Spleen (tissue), 11 donors: ENCODE data around the gene ALG11. TPM values are rescaled to one million over a fixed set of nuclear protein-coding genes. Genes with fewer than 3 reads are reported as not detected.

ENCODE experiments used
- DNase-seq: peaks from one replicate; pipeline ENCODE4 v3.0.0-alpha.2; 2020
- H3K27ac ChIP-seq, 8 donors: fragments of 200-600 bp; sonication (generic) in 7 of 8; 1 replicate in 4 of 8; 2 replicates in 4 of 8; pipeline versions ENCODE4 v1.5.0 to v1.8.0; 2016 to 2021; ENCODE audit warnings: inconsistent platforms in 4 of 8, mild to moderate bottlenecking in 4 of 8, moderate library complexity in 1 of 8
- H3K27me3 ChIP-seq, 7 donors: fragments of 200-600 bp; sonication (generic) in 6 of 7; replicated peaks in 1 of 7; 1 replicate in 4 of 7; 2 replicates in 3 of 7; pipeline versions ENCODE4 v1.5.0 to v1.8.0; 2016 to 2021; ENCODE audit warnings: inconsistent platforms in 3 of 7, mild to moderate bottlenecking in 1 of 7
- H3K36me3 ChIP-seq, 6 donors: fragments of 200-600 bp; sonication (generic) in 5 of 6; 1 replicate in 4 of 6; 2 replicates in 2 of 6; pipeline versions ENCODE4 v1.5.0 to v1.8.0; 2016 to 2021; ENCODE audit warnings: inconsistent platforms in 2 of 6
- H3K4me1 ChIP-seq, 6 donors: fragments of 200-600 bp; sonication (generic) in 5 of 6; 1 replicate in 3 of 6; 2 replicates in 3 of 6; pipeline versions ENCODE4 v1.5.0 to v1.8.0; 2016 to 2021; ENCODE audit warnings: inconsistent platforms in 3 of 6
- H3K4me3 ChIP-seq, 8 donors: fragments of 200-600 bp; sonication (generic) in 7 of 8; 1 replicate in 4 of 8; 2 replicates in 4 of 8; pipeline versions ENCODE4 v1.5.0 to v1.8.0; 2016 to 2021; ENCODE audit warnings: inconsistent platforms in 4 of 8, mild to moderate bottlenecking in 4 of 8, moderate library complexity in 2 of 8
- H3K9me3 ChIP-seq, 8 donors: fragments of 200-600 bp; sonication (generic) in 7 of 8; 1 replicate in 4 of 8; 2 replicates in 4 of 8; pipeline versions ENCODE4 v1.5.0 to v1.8.0; 2016 to 2021; ENCODE audit warnings: inconsistent platforms in 4 of 8
- CTCF ChIP-seq, 11 experiments: fragments of 200-600 bp in 7 of 11; fragments of 450-650 bp in 4 of 11; sonication (generic) in 4 of 11; IDR thresholded peaks in 8 of 11; conservative IDR thresholded peaks in 3 of 11; 1 replicate in 7 of 11; 2 replicates in 4 of 11; pipeline versions ENCODE4 v1.4.0 to v1.8.0; 2016 to 2021; ENCODE audit warnings: antibody characterized with exemption in 11 of 11, inconsistent platforms in 4 of 11, mild to moderate bottlenecking in 1 of 11
- POLR2A ChIP-seq, 3 donors: fragments of 450-650 bp; IDR thresholded peaks; one replicate each; pipeline ENCODE4 v1.5.1; 2017; ENCODE audit warnings: antibody characterized with exemption in 3 of 3, mild to moderate bottlenecking in 1 of 3
- POLR2AphosphoS5 ChIP-seq, 3 donors: sonication (generic); formaldehyde crosslinking; IDR thresholded peaks; one replicate each; pipeline ENCODE4 v1.5.1; 2017; ENCODE audit warnings: antibody characterized with exemption in 3 of 3
- WGBS, 5 donors: extraction: QIAGEN DNeasy Blood & Tissue Kit in 3 of 5; methylation state at CpG; one replicate each; pipeline versions ENCODE4 v1.1.5 to v1.1.7; 2013 to 2018; 5-methylcytosine and 5-hydroxymethylcytosine counted together
- intact Hi-C: fragments of 100-400 bp; cut with DNase I; formaldehyde crosslinking; loops from one replicate; pipeline ENCODE4 v1.15.0; 2023; ENCODE audit warnings: low total_unique reads
- polyA plus RNA-seq, 3 donors: library from polyadenylated mRNA; stranded (reverse); fragments of 200-250 nt; gene quantifications; one replicate each; pipeline ENCODE4 v1.2.1, GENCODE V29; 2013
- total RNA-seq, 7 donors: library from RNA; depleted of rRNA in 3 of 7; stranded (reverse); fragments of >200 nt in 3 of 7; fragmentation: NEBNext Ultra II Directional in 4 of 7; extraction: Animal tissue kit (Norgen Biotek cat#: 25700) in 4 of 7; gene quantifications; one replicate each; pipeline versions ENCODE4 v1.1.0 to v1.2.1, GENCODE V29; 2016 to 2021
- donor health status: healthy with polysubstance abuse.
- donor health status: DM: no; HTN: no; CAD: no; lungs with moderate emphysema.
- donor health status: DM: no; HTN: no; CAD: no.
- donor health status: Bipolar disorder and iron deficiency.
- donor health status: healthy.
- donor health status: DM: no; HTN: no; CAD: no.
- donor health status: DM: yes; HTN: yes; CAD: no.

Gene ALG11
- total and polyA plus RNA-seq, 10 donors: 3.0 to 32.2 (median 27.6) TPM

DNA sequence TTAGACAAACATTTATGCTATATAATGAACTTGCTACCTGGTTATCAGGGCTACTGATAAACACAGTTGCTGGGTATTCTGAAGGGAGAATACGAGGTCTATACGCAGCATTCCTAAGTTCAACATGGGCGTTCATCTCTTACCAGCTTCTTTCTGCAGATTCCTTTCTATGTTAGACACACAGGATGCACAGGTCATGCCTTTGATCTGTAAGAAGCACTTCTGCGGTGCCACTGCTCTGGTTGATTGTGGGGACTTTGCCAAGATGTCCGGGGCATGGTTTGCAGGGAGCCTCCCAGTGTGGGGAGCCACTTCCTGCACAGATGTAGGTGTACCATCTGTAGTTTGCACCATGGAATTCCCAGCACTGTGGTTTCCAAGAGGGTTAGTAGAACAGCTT is 41.8 kb upstream of the ALG11 start:
- Histone ChIP-seq H3K27me3 (peaks cover 0 to 4% (median 0%) of the 10 kb centered on the region in 7 donors), H3K9me3 (no peaks in the 10 kb centered on the region), H3K36me3 (no peaks in the 10 kb centered on the region), H3K4me1 (no peaks in the 10 kb centered on the region), H3K27ac (no peak overlapping the region), H3K4me3 (no peak overlapping the region)
- intact Hi-C loops: no loop called here
- WGBS, 5 donors: 46 to 70% (median 61%) methylated on average over 5 of the region's 5 CpGs
- DNase-seq: no peak
- no peak for TF ChIP-seq CTCF (IDR thresholded peaks at IDR 0.05 in 8 of 11, conservative IDR thresholded peaks at IDR 0.05 in 3 of 11)
- no peak for TF ChIP-seq POLR2AphosphoS5 (IDR thresholded peaks at IDR 0.05)
- no peak for TF ChIP-seq POLR2A (IDR thresholded peaks at IDR 0.05)

GRCh38 chr13:51971520-51972426 is 40.4 kb upstream of the ALG11 start:
- no peak for TF ChIP-seq CTCF (IDR thresholded peaks at IDR 0.05 in 8 of 11, conservative IDR thresholded peaks at IDR 0.05 in 3 of 11)
- TF ChIP-seq POLR2A (IDR thresholded peaks at IDR 0.05): no peak
- no peak for TF ChIP-seq POLR2AphosphoS5 (IDR thresholded peaks at IDR 0.05)
- H3K27ac ChIP-seq: no peak overlapping the region
- peaks cover 0 to 4% (median 0%) of the 10 kb centered on the region in 7 donors for H3K27me3 ChIP-seq
- intact Hi-C loops: no loop called here
- H3K9me3 ChIP-seq: no peaks in the 10 kb centered on the region
- no peaks in the 10 kb centered on the region for H3K4me1 ChIP-seq
- no peak overlapping the region for H3K4me3 ChIP-seq
- no peak for DNase-seq
- WGBS, 5 donors: 92 to 94% (median 92%) methylated on average over 15 of the region's 15 CpGs
- no peaks in the 10 kb centered on the region for H3K36me3 ChIP-seq

DNA sequence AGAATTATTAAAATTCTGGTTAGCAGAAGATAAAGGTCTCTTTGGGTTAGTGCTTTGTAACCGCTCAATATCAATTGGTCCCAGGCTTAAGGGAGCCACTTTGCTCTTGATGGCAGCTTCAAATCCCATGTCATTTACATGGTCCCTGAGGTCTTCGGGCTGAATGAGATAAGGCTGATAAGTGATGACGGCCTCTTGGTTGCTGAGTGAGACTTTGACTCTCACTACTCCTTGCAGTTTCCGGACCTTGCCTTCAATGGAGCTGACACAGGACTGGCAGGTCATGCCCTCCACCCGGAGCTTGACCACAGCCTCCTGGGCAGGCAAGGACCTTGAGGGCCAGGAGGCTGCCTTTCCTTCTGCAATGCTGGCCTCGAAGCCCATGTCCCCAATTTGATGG is 37.7 kb upstream of the ALG11 start:
- WGBS, 5 donors: 82 to 97% (median 91%) methylated on average over 6 of the region's 6 CpGs
- intact Hi-C loops: no loop called here
- H3K36me3 ChIP-seq: no peaks in the 10 kb centered on the region

More for the DNA sequence above, 37.7 kb upstream of the ALG11 start:
- no peak overlapping the region for H3K4me3 ChIP-seq
- H3K4me1 ChIP-seq: no peaks in the 10 kb centered on the region
- H3K27ac ChIP-seq: no peak overlapping the region
- DNase-seq: no peak
- peaks cover 0 to 3% (median 0%) of the 10 kb centered on the region in 7 donors for H3K27me3 ChIP-seq
- H3K9me3 ChIP-seq: no peaks in the 10 kb centered on the region
- no peak for TF ChIP-seq CTCF (IDR thresholded peaks at IDR 0.05 in 8 of 11, conservative IDR thresholded peaks at IDR 0.05 in 3 of 11)
- TF ChIP-seq POLR2A (IDR thresholded peaks at IDR 0.05): no peak
- TF ChIP-seq POLR2AphosphoS5 (IDR thresholded peaks at IDR 0.05): no peak
